HG02852 (cell line): Measurements from ENCODE around the gene RXRB.
"Not testable (repeated sequence)": the region's sequence is repeated elsewhere in the genome, so short reads cannot be mapped to it uniquely, and the experiment has no call there.

Source experiments
- ATAC-seq: cut with Tn5 transposase; IDR thresholded peaks from one replicate; pipeline ENCODE4 v1.9.1; 2021; ENCODE audit warnings: mild to moderate bottlenecking, moderate library complexity; ENCODE audit not compliant: unreplicated experiment

RXRB gene

DNA sequence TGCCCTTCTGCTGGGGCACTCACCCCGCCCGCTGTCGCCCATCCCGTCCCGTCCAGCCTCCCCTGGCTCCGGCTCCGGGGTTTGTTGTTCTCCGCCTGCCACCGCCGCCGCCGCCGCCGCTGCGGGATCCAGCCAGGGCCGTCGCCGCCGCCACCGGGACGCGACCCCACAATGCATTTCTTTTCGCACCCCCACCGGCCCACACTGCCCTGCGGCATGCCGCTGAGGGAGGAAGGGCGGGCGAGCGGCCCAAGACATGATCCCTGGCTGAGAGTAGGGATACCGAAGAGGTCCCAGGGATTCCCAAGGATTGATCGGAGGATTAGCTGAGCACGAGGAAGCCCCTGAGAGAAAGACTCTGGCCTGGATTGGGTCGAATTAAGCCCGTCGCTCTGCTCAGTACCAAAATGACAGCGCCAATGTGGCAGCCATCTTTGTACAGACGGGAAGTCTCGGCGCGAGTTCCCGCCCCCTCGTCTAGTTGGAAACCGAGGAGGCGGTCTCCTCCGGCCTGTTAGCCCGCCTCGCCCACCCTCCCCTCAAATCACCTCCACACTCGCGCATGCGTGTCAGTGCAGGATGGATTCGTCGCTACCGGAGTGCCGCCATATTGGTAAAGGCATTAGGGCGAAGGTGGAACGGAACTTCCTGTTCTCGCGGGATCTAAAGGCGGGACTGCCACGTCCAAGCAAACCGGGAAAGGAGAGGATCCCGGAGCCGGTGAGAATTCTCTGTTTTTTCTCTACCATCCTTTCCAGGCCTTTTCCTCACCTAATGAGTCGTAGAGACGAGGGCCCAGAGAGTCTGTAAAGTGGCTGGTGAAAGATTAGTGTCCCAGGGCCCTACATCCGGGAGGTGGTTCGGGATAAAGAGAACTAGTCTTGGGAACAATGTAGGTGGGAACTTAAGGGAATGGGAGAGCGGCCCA is at the start of gene RXRB, which contains the start of gene SLC39A7:
TSS of gene RXRB (minus strand) at position 447 of the 928 bp plus-strand sequence. CDS start at position 258, 189 bp downstream.
TSS of gene SLC39A7 (plus strand) at position 649 of the 928 bp plus-strand sequence. CDS start 379 bp downstream, outside the sequence.
- ATAC-seq = peak; percentile 52

DNA sequence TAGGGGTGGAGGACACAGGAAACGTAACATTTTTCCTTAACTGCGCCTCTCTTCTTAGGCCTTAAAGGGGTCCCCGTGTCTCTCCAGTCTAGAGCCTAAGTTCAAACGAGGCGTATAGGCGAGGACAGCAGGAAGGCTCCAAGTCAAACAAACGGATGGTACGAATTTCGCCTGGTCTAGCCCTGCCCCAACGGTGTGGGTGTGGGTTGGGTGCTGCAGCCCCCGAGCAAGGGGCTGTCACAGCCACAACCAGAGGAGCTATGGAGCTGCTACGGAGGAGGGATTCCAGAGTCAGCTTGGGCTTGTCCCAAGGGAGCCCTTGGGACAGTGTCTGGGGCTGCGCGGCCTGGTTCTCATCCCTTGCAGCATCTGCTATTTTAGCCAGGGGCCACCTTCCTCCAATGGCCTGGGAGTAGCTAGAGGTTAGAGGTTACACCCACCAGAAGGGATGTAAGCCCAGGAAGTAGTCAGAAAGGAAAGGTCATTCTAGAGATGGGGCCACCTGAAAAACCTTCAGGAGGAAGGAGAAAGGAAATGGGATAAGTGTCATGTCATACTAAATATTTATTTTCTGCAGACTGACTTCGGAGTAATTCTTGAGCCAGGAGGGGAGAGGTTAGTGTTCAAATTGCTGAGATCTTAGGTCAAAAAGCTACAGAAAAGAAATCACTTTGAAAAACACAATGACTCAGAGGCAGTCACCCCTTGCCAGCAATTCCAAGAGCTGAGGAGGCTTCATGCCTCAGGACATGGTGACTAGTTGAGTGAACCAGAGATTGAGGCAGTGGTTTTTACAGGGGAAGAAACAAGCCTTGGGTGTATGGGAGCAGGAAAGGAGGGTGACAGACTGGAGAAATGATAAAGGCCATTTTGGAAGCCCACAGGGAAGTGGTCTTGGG is 49.5 kb upstream of the RXRB start:
- ATAC-seq = no peak

DNA sequence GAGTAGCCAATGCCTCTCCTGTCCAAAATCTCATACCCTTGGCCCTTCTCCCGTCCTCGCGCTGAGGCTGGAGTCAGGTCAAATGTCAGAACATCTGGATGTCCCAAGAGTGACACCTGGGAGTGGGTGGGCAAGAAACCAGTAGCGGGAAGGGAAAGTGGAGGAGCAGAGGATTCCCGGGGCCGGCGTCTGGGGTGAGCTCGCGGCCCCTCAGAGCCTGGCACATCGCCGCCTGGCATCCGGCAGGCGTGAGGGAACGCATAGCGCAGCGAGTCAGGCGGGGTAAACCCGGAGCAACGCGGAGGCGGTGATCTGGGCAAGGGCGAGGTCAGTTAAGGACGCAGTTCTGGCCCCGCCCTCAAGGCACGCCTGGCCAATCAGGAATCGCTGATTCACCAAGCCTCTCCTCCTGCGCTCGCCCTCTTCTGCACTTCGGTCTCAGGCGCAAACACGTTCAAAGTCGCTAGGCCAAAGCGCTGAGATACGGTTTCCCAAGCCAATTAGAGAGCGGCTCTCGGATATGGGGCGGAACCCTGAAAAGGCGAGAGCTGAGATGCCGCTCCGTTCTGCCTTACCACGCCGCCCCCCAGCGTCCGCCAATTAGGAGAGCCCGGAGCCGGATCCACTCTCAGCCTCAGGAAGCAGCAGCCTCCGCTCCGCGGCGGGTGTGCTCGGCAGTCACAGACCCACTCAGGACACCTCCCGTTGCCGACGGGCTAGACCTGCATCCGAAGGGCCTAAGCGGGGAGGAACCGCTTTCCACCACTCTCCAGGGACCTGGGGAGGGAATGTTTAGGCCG is 48.7 kb upstream of the RXRB start:
- ATAC-seq = peak; percentile 85

DNA sequence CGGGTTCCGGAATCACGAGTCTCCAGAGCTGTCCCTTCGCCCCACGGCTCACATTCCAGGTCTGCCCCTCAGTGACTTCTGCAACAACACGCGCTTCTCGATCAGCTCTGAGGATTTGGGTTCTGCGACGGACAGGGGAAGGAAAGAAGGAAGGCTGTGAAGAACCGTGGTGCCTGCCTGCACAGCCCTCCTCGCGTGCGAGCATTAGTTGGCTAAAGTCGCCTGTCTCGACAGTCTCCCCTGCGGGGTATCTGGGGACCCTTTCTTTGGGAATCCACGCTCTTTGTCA is 48.1 kb upstream of the RXRB start:
- no peak for ATAC-seq

DNA sequence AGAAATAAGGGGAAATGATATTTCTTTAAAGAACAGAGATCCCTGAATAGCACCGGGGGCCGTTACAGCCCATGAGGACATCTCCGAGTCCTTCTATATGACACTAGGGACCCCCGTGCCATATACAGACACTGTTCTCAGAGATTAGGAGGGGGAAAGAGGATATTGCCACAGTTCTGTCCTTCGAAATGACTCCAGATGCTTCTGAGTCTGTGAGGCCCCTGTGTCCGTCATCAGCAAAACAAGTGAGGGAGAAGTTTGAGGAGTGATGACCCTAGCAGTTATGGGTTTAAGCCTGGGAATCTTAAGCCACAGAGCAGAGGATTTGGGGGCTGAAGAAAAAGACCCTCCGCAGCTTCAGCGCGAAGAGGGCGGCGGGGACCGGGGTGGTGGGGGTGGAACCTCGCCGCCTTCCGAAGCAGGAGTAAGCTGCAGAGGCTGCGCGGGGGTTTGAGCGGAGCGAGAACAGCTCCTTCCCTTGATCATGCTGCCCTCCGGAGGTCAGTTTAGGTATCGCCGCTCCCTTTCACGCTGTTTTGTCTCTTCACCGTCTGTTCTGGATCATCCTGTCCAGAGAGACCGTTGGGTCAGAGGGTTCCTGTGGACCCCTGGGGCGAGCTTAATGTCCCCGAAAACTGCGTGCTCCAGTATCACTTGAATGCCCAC is 47.6 kb upstream of the RXRB start:
- peak; percentile 35 for ATAC-seq

DNA sequence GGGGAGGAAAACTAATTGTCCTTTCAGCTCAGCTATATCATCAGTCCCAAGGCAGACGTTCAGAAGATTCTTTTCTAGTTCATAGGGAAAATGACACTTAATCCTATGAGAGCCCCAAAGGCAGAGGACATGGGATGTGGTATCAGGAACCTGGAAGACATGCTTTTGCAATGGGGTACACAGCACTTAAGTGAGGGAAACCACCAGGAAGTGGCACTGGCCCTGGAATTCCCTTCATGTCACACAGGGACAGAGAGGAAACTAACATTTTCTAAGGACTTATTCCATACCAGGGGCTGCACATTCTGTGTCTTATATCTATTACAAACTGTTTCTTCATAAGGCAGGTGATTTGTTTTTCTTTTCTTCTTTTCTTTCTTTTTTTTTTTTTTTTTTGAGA is 43.0 kb upstream of the RXRB start:
- no peak for ATAC-seq

DNA sequence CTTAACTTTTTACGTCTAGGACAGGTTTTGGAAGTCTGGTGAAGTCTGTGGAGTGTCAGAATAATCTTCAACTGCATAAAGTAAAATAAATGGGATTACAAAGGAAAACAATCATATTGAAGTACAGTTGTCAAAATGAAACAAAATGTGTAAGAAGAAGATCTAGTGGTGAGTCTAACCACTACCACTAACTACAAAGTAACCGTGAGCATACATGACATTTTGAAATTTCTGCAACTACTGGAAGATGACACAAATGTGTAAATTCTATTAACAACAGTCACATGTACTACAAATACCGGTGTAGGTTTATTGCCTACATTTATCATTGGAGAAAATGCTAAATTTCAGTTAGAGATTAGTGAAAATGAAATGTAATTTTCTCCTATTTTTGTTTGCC is 41.5 kb upstream of the RXRB start:
- ATAC-seq = no peak

DNA sequence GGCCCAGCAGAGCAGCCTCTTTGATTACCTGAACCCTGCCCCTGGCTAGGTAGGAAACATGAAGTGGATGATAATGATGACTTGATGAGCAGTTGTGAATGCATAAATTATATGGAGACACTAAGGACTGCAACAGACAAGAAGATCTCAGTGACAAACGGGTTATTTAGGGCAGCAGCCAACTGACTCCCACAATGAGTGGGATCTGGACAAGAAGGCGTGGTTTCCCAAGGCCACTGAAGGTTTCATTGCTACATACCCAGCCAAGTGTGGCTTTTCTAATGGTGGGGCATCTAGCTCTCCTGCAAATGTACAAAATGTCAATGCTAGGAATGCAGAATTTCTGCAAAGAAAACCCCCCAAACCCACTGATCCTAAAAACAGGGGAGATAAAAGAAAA is 37.3 kb upstream of the RXRB start:
- ATAC-seq = no peak

DNA sequence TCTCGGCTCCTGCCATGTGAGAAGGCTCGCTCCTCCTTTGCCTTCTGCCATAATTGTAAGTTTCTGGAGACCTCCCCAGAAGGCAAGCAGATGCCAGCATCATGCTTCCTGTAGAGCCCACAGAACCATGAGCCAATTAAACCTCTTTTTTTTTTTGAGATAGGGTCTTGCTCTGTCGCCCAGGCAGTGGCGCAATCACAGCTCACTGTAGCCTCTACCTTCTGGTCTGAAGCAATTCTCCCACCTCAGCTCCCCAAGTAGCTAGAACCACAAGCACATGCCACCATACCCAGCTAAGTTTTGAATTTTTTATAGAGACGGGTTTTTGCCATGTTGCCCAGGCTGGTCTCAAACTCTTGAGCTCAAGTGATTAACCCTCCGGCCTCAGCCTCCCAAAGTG is 36.4 kb upstream of the RXRB start:
- ATAC-seq = no peak

DNA sequence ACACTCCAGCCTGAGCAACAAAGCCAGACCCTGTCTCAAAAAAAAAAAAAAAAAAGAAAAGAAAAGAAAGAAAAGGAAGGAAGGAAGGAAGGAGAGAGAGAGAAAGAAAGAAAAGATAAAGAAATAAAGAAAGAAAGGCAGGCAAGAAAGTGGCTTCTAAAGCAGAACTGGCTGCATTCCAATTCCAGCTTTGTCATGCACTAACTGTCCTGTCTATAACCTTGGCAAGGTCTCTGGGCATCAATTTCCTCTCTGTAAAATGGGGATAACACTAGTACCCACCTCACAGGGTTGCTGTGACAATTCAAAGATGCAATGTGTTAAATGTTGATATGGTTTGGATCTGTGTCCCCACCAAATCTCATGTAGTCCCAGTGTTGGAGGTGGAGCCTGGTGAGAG is 35.9 kb upstream of the RXRB start:
- ATAC-seq = no peak

DNA sequence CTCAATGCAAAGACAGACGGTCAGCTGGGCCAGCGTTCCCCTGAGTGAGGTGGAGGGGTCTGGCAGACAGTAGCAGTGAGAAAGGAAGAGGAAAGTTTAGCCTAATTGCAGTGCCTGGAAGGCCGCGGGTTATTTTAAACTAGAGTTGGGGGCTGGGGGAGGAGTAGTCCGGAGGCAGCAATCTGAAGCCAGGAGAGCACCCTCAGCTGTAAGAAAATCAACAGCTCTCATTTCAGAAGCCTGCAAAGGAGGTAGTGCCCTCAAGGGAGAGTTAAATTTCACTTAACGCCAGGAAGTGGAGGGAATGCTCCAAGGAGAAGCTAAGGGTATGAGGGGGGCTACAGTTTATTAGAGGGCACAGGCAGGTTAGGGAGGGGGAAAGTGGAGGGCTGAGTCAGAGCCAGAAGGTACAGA is 34.8 kb upstream of the RXRB start:
- no peak for ATAC-seq

DNA sequence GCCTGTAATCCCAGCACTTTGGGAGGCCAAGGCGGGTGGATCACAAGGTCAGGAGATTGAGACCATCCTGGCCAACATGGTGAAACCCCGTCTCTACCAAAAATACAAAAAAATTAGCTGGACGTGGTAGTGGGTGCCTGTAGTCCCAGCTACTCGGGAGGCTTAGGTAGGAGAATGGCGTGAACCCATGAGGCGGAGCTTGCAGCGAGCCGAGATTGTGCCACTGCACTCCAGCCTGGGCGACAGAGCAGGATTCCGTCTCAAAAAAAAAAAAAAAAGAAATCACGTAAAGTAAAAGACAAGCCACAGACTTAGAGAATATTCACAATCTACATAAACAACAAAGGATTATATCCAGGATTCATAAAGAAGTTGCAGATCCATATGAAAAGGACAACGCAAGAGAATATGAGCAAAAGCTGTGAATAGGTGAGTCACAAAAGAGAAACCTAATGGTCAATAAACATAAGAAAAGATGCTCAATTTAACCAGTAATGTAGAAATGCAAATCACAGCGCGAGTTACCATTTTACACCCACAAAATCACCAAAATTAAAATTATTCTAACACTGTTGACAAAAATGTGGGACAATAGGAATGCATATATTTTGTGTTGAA is 26.1 kb upstream of the RXRB start:
- not testable (repeated sequence) for ATAC-seq

DNA sequence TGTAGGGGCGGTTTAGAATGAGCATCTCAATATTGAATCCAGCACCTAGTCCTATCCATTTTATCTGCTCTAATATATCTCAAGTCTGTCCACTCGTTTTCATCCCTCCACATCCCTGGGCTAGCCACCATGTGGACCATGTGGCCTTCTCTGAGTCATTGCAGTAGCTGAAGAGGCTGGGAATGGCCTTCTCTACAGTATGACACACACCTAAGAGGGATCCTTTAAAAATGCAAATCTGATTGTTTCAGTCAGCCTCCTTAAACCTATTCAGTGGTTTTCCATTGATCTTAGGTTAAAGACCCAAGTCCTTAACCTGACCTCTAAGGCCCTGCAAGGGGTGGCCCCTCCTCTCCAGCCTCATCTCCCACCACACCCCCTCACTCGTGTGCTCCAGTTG is 17.2 kb upstream of the RXRB start:
- no peak for ATAC-seq

DNA sequence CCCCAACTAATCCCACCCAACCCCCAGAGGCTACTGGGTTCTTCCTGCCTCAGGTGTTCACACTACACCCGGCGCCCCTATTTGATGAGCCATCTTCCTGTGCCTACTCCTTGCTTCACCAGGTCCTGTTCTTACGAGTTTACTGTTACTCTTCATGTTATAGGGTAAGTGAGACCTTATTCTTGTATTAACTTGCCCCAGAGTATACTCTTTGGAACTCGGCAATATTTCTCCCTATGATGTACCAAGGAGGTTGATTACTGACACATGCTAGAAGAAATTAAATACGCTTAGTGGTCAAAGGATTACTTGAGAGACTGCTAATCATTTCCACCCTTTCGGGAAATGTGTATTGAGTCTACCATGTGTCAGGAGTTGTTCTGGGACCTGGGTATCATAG is 16.8 kb upstream of the RXRB start:
- no peak for ATAC-seq

DNA sequence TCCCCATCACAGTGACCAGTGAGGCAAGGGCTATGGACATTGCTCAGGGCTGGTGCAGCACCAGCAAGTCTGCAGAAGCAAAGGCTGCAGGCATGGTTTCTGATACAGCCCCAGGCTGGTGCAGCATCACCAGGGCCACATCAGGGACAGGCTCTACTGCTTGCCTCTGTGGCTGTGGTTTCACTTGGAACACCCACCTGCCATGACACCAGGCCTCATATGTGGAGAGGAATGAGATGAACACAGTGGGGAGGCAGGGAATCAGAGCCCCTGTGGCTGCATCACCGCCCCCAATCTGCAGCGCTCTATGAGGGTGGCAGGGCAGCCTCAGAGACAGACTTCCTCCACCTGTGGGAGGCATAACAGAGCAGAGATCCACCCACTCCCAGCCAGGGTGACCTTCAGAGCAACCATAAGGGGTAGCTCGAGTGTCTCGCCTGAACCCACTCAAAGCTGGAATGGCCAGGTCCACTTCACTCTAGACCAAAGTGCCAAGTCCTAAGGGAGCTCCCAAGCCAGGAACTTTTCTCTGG is 15.7 kb upstream of the RXRB start:
- no peak for ATAC-seq

DNA sequence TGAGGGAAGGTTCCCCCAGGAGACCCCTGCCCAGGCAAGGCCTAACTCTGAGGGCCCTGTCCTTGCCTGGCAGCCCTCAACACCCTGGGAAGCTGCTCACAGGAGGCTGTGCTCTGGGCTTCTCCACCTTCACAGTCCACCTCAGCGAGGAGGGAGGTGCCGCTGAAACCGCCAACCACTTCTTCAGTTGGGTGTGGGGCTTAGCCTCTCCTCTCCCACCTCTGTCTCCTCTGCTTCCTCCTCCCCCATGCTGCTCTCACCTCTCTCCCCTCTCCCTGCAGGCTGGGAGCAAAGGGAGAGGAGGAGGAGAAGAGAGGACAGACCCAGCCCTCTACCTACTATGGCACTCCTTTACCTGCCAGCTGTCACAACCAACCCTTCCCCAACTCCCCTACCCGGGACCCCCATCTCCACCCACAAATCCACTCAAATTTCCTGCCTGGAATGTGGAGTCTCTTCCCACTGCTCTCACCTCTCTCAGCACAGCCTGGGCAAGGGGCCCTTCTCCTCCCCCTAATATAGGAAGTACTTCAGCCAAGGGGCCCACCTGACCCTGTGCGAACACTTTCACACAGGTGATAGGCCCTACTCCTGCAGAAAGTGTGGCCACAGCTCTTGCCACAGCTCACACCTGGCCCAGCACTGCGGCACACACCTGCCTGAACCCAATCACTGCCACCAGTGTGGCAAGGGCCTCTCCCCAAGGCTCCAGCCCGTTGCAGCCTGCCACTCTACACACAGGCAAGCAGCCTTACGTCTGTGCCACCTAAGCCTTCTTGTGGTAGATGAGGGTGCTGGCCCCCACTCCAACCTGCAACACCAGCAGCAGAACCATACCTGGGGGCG is 15.0 kb upstream of the RXRB start:
- no peak for ATAC-seq

DNA sequence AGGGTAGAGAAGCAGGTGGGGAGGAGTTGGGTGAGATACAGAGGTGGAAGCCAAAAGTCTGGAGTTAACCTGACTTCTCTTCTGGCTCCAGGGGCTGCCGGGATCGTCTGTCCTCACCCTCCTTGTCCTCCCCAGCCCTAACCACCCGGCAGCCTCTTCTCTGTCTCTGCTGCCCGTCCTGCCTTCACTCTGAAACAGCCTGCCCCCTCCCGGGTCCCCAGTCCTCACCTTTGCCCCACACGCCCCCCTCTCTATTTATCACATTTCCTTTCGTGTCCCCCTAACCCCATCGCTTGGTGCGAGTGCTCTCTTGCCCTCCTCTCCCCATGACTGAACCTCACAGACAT is 13.5 kb upstream of the RXRB start:
- no peak for ATAC-seq

DNA sequence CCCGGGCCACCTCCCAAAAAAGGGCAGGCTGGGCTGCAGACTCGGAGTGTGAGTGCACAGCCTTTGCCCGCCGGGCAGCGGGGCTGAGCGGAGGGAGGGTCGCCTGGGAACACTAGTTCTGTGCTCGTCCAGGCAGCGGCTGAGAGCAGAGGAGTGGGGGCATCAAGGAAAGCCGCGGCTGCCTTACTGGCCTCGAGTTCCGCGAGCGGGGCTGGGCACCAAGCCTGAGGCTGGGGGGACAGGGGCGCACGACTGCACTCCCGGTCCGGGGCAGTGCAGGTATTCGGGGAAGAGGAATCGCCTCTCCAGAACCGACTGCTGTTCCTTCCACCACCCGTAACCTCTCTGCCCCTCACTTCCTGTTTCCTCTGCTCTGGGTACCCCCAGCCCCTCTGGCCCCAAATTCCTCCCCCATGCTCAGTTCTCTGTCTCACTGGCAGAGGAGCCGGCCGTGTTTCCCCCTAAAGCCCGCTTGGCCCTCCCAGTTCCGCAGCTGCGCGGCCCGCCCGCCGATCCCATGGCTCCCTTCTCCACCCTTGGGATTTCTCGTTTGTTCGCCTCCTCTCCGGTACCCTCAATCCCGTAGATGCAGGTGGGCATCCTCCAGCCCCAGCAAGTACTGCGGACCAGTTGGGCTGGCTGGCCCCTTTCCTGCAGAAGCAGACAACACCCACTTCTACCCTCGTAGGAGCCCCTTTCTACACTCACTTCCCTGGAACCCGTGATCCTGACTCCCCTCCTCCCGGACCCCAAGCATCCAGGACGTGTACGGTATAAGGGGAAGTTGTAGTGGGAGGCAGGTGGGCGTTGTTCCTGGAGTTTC is 12.9 kb upstream of the RXRB start:
- ATAC-seq = no peak
